ENCODE data around the gene PTPN5.

DNA sequence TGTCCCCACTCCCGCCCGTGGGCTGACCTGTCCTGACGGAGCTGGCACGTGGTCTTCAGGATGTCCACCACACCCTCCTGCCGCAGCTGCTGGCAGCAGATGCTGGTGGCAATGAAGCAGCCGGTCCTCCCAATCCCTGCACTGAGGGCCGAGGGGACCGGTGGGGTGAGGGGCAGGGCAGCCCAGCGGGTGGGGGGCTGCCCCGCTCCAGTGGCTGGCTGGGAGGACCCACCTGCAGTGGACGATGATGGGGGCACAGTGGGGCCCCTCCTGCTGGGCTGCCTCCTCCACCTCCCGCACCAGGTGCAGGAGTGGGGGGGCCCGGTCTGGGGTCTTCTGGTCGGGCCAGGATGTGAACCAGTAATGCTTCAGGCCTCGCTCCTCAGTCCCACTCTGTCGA lies 62.2 kb downstream of the PTPN5 start:
- TF ChIP-seq, protein P1, sequence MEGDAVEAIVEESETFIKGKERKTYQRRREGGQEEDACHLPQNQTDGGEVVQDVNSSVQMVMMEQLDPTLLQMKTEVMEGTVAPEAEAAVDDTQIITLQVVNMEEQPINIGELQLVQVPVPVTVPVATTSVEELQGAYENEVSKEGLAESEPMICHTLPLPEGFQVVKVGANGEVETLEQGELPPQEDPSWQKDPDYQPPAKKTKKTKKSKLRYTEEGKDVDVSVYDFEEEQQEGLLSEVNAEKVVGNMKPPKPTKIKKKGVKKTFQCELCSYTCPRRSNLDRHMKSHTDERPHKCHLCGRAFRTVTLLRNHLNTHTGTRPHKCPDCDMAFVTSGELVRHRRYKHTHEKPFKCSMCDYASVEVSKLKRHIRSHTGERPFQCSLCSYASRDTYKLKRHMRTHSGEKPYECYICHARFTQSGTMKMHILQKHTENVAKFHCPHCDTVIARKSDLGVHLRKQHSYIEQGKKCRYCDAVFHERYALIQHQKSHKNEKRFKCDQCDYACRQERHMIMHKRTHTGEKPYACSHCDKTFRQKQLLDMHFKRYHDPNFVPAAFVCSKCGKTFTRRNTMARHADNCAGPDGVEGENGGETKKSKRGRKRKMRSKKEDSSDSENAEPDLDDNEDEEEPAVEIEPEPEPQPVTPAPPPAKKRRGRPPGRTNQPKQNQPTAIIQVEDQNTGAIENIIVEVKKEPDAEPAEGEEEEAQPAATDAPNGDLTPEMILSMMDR (IDR thresholded peaks at IDR 0.05), result no peak
- TF ChIP-seq ZFX (IDR thresholded peaks at IDR 0.05; ENCODE audit: borderline replicate concordance), result no peak
